T-helper 1 cell (primary cell): ENCODE data around the gene MMP17.

ENCODE experiments used
- DNase-seq, 5 donors: peaks; one replicate each; pipeline ENCODE4 v3.0.0-alpha.2; 2012 to 2020
- total RNA-seq, 4 donors: gene quantifications; one replicate each; lab custom pipeline; 2026; lab: John Stamatoyannopoulos, UW

MMP17 gene
- total RNA-seq, result 0 reads per million in 4 donors

- peak in 1 of 5 donors; percentile 31 for DNase-seq
These were observed at the start of gene MMP17 for GRCh38 chr12:131827961-131828534. TSS of gene MMP17 (plus strand) at chr12:131828393. CDS start at chr12:131828495, 102 bp downstream.

GRCh38 chr12:131779027-131779426 lies 49.2 kb upstream of the MMP17 start:
- no peak for DNase-seq

GRCh38 chr12:131782061-131782460 lies 46.1 kb upstream of the MMP17 start:
- no peak for DNase-seq

GRCh38 chr12:131783915-131784541 lies 44.2 kb upstream of the MMP17 start:
- no peak for DNase-seq

GRCh38 chr12:131784909-131785762 lies 43.1 kb upstream of the MMP17 start:
- DNase-seq, result no peak

GRCh38 chr12:131785763-131786330 lies 42.3 kb upstream of the MMP17 start:
- DNase-seq, result no peak

GRCh38 chr12:131786331-131786730 lies 41.9 kb upstream of the MMP17 start:
- no peak for DNase-seq

- DNase-seq, result no peak
These were observed 41.0 kb upstream of the MMP17 start for GRCh38 chr12:131787143-131787660.

GRCh38 chr12:131788070-131788469 lies 40.1 kb upstream of the MMP17 start:
- no peak for DNase-seq

GRCh38 chr12:131789638-131790037 lies 38.6 kb upstream of the MMP17 start:
- no peak for DNase-seq

GRCh38 chr12:131793243-131794022 lies 34.8 kb upstream of the MMP17 start:
- DNase-seq, result no peak

GRCh38 chr12:131794061-131794460 lies 34.1 kb upstream of the MMP17 start:
- no peak for DNase-seq

- no peak for DNase-seq
These were observed 33.6 kb upstream of the MMP17 start for GRCh38 chr12:131794573-131794972.

- DNase-seq, result no peak
These were observed 33.1 kb upstream of the MMP17 start for GRCh38 chr12:131795064-131795463.

- no peak for DNase-seq
These were observed 32.3 kb upstream of the MMP17 start for GRCh38 chr12:131795690-131796410.

- DNase-seq, result no peak
These were observed 31.8 kb upstream of the MMP17 start for GRCh38 chr12:131796411-131796736.

GRCh38 chr12:131796754-131797587 lies 31.2 kb upstream of the MMP17 start:
- no peak for DNase-seq

- no peak for DNase-seq
These were observed 30.6 kb upstream of the MMP17 start for GRCh38 chr12:131797588-131797934.

- no peak for DNase-seq
These were observed 29.0 kb upstream of the MMP17 start for GRCh38 chr12:131799195-131799594.

- DNase-seq, result no peak
These were observed 28.2 kb upstream of the MMP17 start for GRCh38 chr12:131799828-131800593.
